ENCODE data around the gene KRTAP5-9.
"Not testable (repeated sequence)": the region's sequence is repeated elsewhere in the genome, so short reads cannot be mapped to it uniquely, and the experiment has no call there.

Gene KRTAP5-9

GRCh38 chr11:71534711-71535608 is 13.3 kb upstream of the KRTAP5-9 start:
- not testable (repeated sequence) for DNase-seq (ENCODE audit: low read depth)

- no peak for DNase-seq (ENCODE audit: low read depth)
These were observed 12.4 kb upstream of the KRTAP5-9 start for GRCh38 chr11:71535825-71536224.

GRCh38 chr11:71537537-71537936 is 10.7 kb upstream of the KRTAP5-9 start:
- no peak for DNase-seq (ENCODE audit: low read depth)

- DNase-seq (ENCODE audit: low read depth): not testable (repeated sequence)
These were observed 10.1 kb upstream of the KRTAP5-9 start, which contains the start of gene KRTAP5-8 for GRCh38 chr11:71537977-71538665. KRTAP5-8 (plus strand) TSS chr11:71538025; CDS start chr11:71538056, 31 bp downstream.

GRCh38 chr11:71538666-71538990 is 9.6 kb upstream of the KRTAP5-9 start:
- DNase-seq (ENCODE audit: low read depth): no peak

GRCh38 chr11:71539017-71539416 is 9.2 kb upstream of the KRTAP5-9 start:
- no peak for DNase-seq (ENCODE audit: low read depth)

- DNase-seq (ENCODE audit: low read depth): not testable (repeated sequence)
These were observed 8.2 kb upstream of the KRTAP5-9 start for GRCh38 chr11:71539971-71540370.

GRCh38 chr11:71540521-71541304 is 7.5 kb upstream of the KRTAP5-9 start:
- DNase-seq (ENCODE audit: low read depth): not testable (repeated sequence)

GRCh38 chr11:71542382-71542781 is 5.8 kb upstream of the KRTAP5-9 start:
- DNase-seq (ENCODE audit: low read depth): no peak

GRCh38 chr11:71542879-71543777 is 5.1 kb upstream of the KRTAP5-9 start:
- DNase-seq (ENCODE audit: low read depth): no peak

GRCh38 chr11:71543866-71544265 is 4.4 kb upstream of the KRTAP5-9 start:
- DNase-seq (ENCODE audit: low read depth): no peak

- DNase-seq (ENCODE audit: low read depth): no peak
These were observed 3.5 kb upstream of the KRTAP5-9 start for GRCh38 chr11:71544525-71545214.

- no peak for DNase-seq (ENCODE audit: low read depth)
These were observed 2.7 kb upstream of the KRTAP5-9 start for GRCh38 chr11:71545405-71545966.

GRCh38 chr11:71548716-71549151 is 514 bp downstream of the KRTAP5-9 start:
- no peak for DNase-seq (ENCODE audit: low read depth)

GRCh38 chr11:71551711-71552110 is 3.5 kb downstream of the KRTAP5-9 start:
- DNase-seq (ENCODE audit: low read depth): no peak

- DNase-seq (ENCODE audit: low read depth): no peak
These were observed 6.8 kb downstream of the KRTAP5-9 start for GRCh38 chr11:71554996-71555395.

- no peak for DNase-seq (ENCODE audit: low read depth)
These were observed 7.3 kb downstream of the KRTAP5-9 start for GRCh38 chr11:71555508-71555907.

GRCh38 chr11:71556018-71556417 is 7.8 kb downstream of the KRTAP5-9 start:
- DNase-seq (ENCODE audit: low read depth): no peak

GRCh38 chr11:71557257-71557656 is 9.0 kb downstream of the KRTAP5-9 start:
- no peak for DNase-seq (ENCODE audit: low read depth)

GRCh38 chr11:71558996-71559395 is 10.8 kb downstream of the KRTAP5-9 start:
- DNase-seq (ENCODE audit: low read depth): no peak
